ENCODE measurements around the gene APCDD1L. TPM values are rescaled to one million over a fixed set of nuclear protein-coding genes. Genes with fewer than 3 reads are reported as not detected.

Gene APCDD1L
- total and polyA plus RNA-seq, 11 donors = 0.24 to 1.1 (median 0.60) TPM; not detected in 2

- Histone ChIP-seq H3K4me3 (no peak overlapping the region), H3K27me3 (peaks cover 0 to 8% (median 0%) of the 10 kb centered on the region in 9 donors), H3K9me3 (no peaks in the 10 kb centered on the region), H3K4me1 (peaks cover 0 to 5% (median 0%) of the 10 kb centered on the region in 12 donors), H3K27ac (no peak overlapping the region), H3K36me3 (no peaks in the 10 kb centered on the region)
- DNase-seq (no peak), ATAC-seq (no peak)
- intact Hi-C loops (cut with DNase I) = no loop called here
- TF ChIP-seq POLR2A (IDR thresholded peaks at IDR 0.05) = no peak
- no peak for TF ChIP-seq CTCF (IDR thresholded peaks at IDR 0.05)
- 89 to 96% (median 90%) methylated on average over 3 of the region's 3 CpGs for WGBS, 4 donors
Observed at GRCh38 chr20:58554541-58554940, 39.3 kb upstream of the APCDD1L start.

GRCh38 chr20:58553841-58554240, 38.6 kb upstream of the APCDD1L start:
- Histone ChIP-seq H3K27me3 (peaks cover 0 to 8% (median 0%) of the 10 kb centered on the region in 9 donors), H3K36me3 (no peaks in the 10 kb centered on the region), H3K4me3 (no peak overlapping the region), H3K9me3 (no peaks in the 10 kb centered on the region), H3K4me1 (peaks cover 0 to 5% (median 0%) of the 10 kb centered on the region in 12 donors), H3K27ac (no peak overlapping the region)
- ATAC-seq (peak in 2 of 4 donors; percentile 39 to 51), DNase-seq (peak in 1 of 5 donors; percentile 54)
- no peak for TF ChIP-seq CTCF (IDR thresholded peaks at IDR 0.05)
- TF ChIP-seq POLR2A (IDR thresholded peaks at IDR 0.05) = no peak
- intact Hi-C loops (cut with DNase I) = no loop called here
- 30 to 39% (median 35%) methylated on average over 9 of the region's 9 CpGs for WGBS, 4 donors

GRCh38 chr20:58553166-58553696, 38.0 kb upstream of the APCDD1L start:
- Histone ChIP-seq H3K27me3 (peaks cover 0 to 8% (median 0%) of the 10 kb centered on the region in 9 donors), H3K4me1 (peaks cover 0 to 5% (median 0%) of the 10 kb centered on the region in 12 donors), H3K4me3 (no peak overlapping the region), H3K36me3 (no peaks in the 10 kb centered on the region), H3K27ac (no peak overlapping the region), H3K9me3 (no peaks in the 10 kb centered on the region)
- ATAC-seq (no peak), DNase-seq (no peak)
- no peak for TF ChIP-seq CTCF (IDR thresholded peaks at IDR 0.05)
- TF ChIP-seq POLR2A (IDR thresholded peaks at IDR 0.05) = no peak
- 76 to 86% (median 80%) methylated on average over 2 of the region's 2 CpGs for WGBS, 4 donors
- intact Hi-C loops (cut with DNase I) = no loop called here

GRCh38 chr20:58552366-58552934, 37.3 kb upstream of the APCDD1L start:
- Histone ChIP-seq H3K9me3 (no peaks in the 10 kb centered on the region), H3K36me3 (no peaks in the 10 kb centered on the region), H3K27ac (no peak overlapping the region), H3K4me3 (no peak overlapping the region), H3K4me1 (peaks cover 0 to 5% (median 0%) of the 10 kb centered on the region in 12 donors), H3K27me3 (peaks cover 0 to 12% (median 0%) of the 10 kb centered on the region in 9 donors)
- intact Hi-C loops (cut with DNase I) = no loop called here
- WGBS, 4 donors = 72 to 87% (median 86%) methylated on average over 11 of the region's 11 CpGs
- DNase-seq (no peak), ATAC-seq (no peak)
- TF ChIP-seq POLR2A (IDR thresholded peaks at IDR 0.05) (no peak), CTCF (IDR thresholded peaks at IDR 0.05) (no peak)

Data from heart left ventricle (tissue), 16 donors.